Esophagus squamous epithelium (tissue), 4 donors: ENCODE measurements around the gene PSD2.

Experiments used
- POLR2A ChIP-seq, 4 donors: fragments of 450-650 bp; IDR thresholded peaks; one replicate each; pipeline ENCODE4 v1.6.1; 2017; ENCODE audit warnings: antibody characterized with exemption in 4 of 4, mild to moderate bottlenecking in 4 of 4, moderate library complexity in 3 of 4
- TF ChIP-seq, protein P1 (sequence below), 6 experiments: fragments of 450-650 bp in 4 of 6; fragments of 200-600 bp in 2 of 6; sonication (generic) in 2 of 6; IDR thresholded peaks; one replicate each; pipeline ENCODE4 v1.5.1; 2016 to 2019; ENCODE audit warnings: antibody characterized with exemption in 6 of 6, mild to moderate bottlenecking in 4 of 6, moderate library complexity in 4 of 6

DNA sequence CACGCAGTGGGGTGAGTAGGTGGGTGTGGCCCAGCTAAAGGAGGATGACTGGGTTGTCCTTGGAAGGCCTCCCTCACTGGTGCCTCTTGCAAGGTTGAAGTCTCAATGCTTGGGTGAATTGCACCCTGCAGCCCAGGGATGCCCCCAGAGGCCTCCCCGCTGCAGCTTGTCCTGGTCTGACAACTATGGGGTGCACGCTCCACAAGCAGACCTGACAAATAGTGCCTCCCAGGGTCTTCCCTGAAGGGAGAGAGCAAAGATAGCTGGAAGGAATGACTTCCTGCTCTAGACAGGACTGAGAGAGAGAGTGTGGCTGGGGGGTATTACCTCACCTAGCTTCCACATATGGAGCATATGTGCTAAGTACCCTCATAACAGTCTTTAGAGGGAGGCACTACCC, 1.7 kb downstream of the PSD2 start:
- TF ChIP-seq, protein P1, sequence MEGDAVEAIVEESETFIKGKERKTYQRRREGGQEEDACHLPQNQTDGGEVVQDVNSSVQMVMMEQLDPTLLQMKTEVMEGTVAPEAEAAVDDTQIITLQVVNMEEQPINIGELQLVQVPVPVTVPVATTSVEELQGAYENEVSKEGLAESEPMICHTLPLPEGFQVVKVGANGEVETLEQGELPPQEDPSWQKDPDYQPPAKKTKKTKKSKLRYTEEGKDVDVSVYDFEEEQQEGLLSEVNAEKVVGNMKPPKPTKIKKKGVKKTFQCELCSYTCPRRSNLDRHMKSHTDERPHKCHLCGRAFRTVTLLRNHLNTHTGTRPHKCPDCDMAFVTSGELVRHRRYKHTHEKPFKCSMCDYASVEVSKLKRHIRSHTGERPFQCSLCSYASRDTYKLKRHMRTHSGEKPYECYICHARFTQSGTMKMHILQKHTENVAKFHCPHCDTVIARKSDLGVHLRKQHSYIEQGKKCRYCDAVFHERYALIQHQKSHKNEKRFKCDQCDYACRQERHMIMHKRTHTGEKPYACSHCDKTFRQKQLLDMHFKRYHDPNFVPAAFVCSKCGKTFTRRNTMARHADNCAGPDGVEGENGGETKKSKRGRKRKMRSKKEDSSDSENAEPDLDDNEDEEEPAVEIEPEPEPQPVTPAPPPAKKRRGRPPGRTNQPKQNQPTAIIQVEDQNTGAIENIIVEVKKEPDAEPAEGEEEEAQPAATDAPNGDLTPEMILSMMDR (IDR thresholded peaks at IDR 0.05): no peak
- TF ChIP-seq POLR2A (IDR thresholded peaks at IDR 0.05): no peak
